Adrenal gland (tissue), 12 donors: ENCODE measurements around the gene PTPRN2. TPM values are rescaled to one million over a fixed set of nuclear protein-coding genes. Genes with fewer than 3 reads are reported as not detected.

Source experiments
- DNase-seq, 7 donors: peaks; one replicate each; pipeline ENCODE4 v3.0.0-alpha.2; 2019 to 2020
- H3K27ac ChIP-seq, 5 donors: fragments of 200-600 bp; sonication (generic) in 4 of 5; 1 replicate in 3 of 5; 2 replicates in 2 of 5; pipeline versions ENCODE4 v1.5.1 to v1.8.0; 2016 to 2020; ENCODE audit warnings: mild to moderate bottlenecking in 1 of 5
- H3K27me3 ChIP-seq: fragments of 200-600 bp; 2 replicates; pipeline ENCODE4 v1.8.0; 2021
- H3K36me3 ChIP-seq, 2 donors: fragments of 200-600 bp; replicated peaks in 1 of 2; 1 replicate in 1 of 2; 2 replicates in 1 of 2; pipeline versions ENCODE4 v1.5.1 to v1.8.0; 2018 to 2022
- H3K4me1 ChIP-seq, 2 donors: fragments of 200-600 bp; replicated peaks in 1 of 2; 1 replicate in 1 of 2; 2 replicates in 1 of 2; pipeline versions ENCODE4 v1.5.1 to v1.8.0; 2018 to 2021
- H3K4me3 ChIP-seq, 4 donors: fragments of 200-600 bp; sonication (generic) in 3 of 4; one replicate each; pipeline ENCODE4 v1.5.1; 2016 to 2018
- H3K9me3 ChIP-seq, 3 donors: fragments of 200-600 bp; sonication (generic) in 1 of 3; replicated peaks in 1 of 3; 1 replicate in 2 of 3; 2 replicates in 1 of 3; pipeline versions ENCODE4 v1.5.1 to v1.8.0; 2016 to 2021
- CTCF ChIP-seq, 6 experiments: fragments of 450-650 bp in 4 of 6; fragments of 200-600 bp in 2 of 6; sonication (generic) in 1 of 6; IDR thresholded peaks; 1 replicate in 5 of 6; 2 replicates in 1 of 6; pipeline versions ENCODE4 v1.5.1 to v1.8.0; 2016 to 2021; ENCODE audit warnings: antibody characterized with exemption in 6 of 6, mild to moderate bottlenecking in 2 of 6, moderate library complexity in 1 of 6
- POLR2A ChIP-seq, 2 donors: fragments of 450-650 bp; IDR thresholded peaks; one replicate each; pipeline ENCODE4 v1.6.1; 2017; ENCODE audit warnings: antibody characterized with exemption in 2 of 2, mild to moderate bottlenecking in 2 of 2, moderate library complexity in 1 of 2
- WGBS, 4 donors: extraction: QIAGEN DNeasy Blood & Tissue Kit in 2 of 4; methylation state at CpG; one replicate each; pipeline versions ENCODE4 v1.1.5 to v1.1.7; 2013 to 2017; 5-methylcytosine and 5-hydroxymethylcytosine counted together
- intact Hi-C, 2 donors: fragments of 100-400 bp; cut with DNase I; formaldehyde crosslinking; loops; one replicate each; pipeline versions ENCODE4 v1.14.1 to v1.15.0; 2022 to 2023
- polyA plus RNA-seq, 3 donors: library from polyadenylated mRNA; stranded (reverse); fragments of 200-250 nt in 2 of 3; fragments of 350-450 nt in 1 of 3; fragmentation: Illumina TruSeq in 1 of 3; extraction: RNeasy Lipid Tissue Mini Kit (QIAGEN cat#74804) in 1 of 3; gene quantifications; one replicate each; pipeline ENCODE4 v1.2.3, GENCODE V29; 2013 to 2014
- total RNA-seq, 9 donors: library from RNA; depleted of rRNA in 4 of 9; stranded (reverse); fragments of >200 nt in 4 of 9; fragments of 120-200 nt in 1 of 9; fragmentation: NEBNext Ultra II Directional in 1 of 9; extraction: Animal tissue kit (Norgen Biotek cat#: 25700) in 1 of 9; gene quantifications; one replicate each; pipeline versions ENCODE4 v1.1.0 to v1.2.4, GENCODE V29; 2013 to 2023
- donor health status: healthy with polysubstance abuse.
- donor health status: Bipolar disorder and iron deficiency.
- donor health status: DM: yes; HTN: yes; CAD: no.
- donor health status: DM: no; HTN: no; CAD: no.
- donor health status: DM: no; HTN: no; CAD: no.
- donor health status: DM: yes; HTN: yes; CAD: no.

PTPRN2 gene
- total and polyA plus RNA-seq, 12 donors: 2.2 to 16.2 (median 3.4) TPM

- peak overlapping the region in 1 of 5 donors; percentile 21 for H3K27ac ChIP-seq
- 32 to 48% (median 35%) methylated on average over 9 to 13 of the region's 13 CpGs for WGBS, 4 donors
- H3K36me3 ChIP-seq: no peaks in the 10 kb centered on the region
- intact Hi-C loops: no loop called here
- no peaks in the 10 kb centered on the region for H3K4me1 ChIP-seq
- H3K27me3 ChIP-seq: no peaks in the 10 kb centered on the region
- H3K9me3 ChIP-seq: no peaks in the 10 kb centered on the region
- no peak for DNase-seq
- no peak for TF ChIP-seq CTCF (IDR thresholded peaks at IDR 0.05)
- TF ChIP-seq POLR2A (IDR thresholded peaks at IDR 0.05): no peak
- no peak overlapping the region for H3K4me3 ChIP-seq
Observed at GRCh38 chr7:158473221-158473620, 114.4 kb downstream of the PTPRN2 start.

GRCh38 chr7:158472596-158472995, 115.0 kb downstream of the PTPRN2 start:
- 81 to 91% (median 83%) methylated on average over 10 to 11 of the region's 11 CpGs for WGBS, 4 donors
- TF ChIP-seq POLR2A (IDR thresholded peaks at IDR 0.05): no peak
- TF ChIP-seq CTCF (IDR thresholded peaks at IDR 0.05): no peak
- no peaks in the 10 kb centered on the region for H3K9me3 ChIP-seq
- H3K4me3 ChIP-seq: no peak overlapping the region
- no peak overlapping the region for H3K27ac ChIP-seq
- no peaks in the 10 kb centered on the region for H3K27me3 ChIP-seq
- no peak for DNase-seq
- no peaks in the 10 kb centered on the region for H3K36me3 ChIP-seq
- intact Hi-C loops: no loop called here
- H3K4me1 ChIP-seq: no peaks in the 10 kb centered on the region

GRCh38 chr7:158471716-158472115, 115.9 kb downstream of the PTPRN2 start:
- no peak overlapping the region for H3K4me3 ChIP-seq
- DNase-seq: no peak
- no peaks in the 10 kb centered on the region for H3K4me1 ChIP-seq
- H3K27me3 ChIP-seq: no peaks in the 10 kb centered on the region
- no peaks in the 10 kb centered on the region for H3K36me3 ChIP-seq
- no peak overlapping the region for H3K27ac ChIP-seq
- 91 to 96% (median 93%) methylated on average over 18 of the region's 18 CpGs for WGBS, 4 donors
- intact Hi-C loops: no loop called here
- H3K9me3 ChIP-seq: no peaks in the 10 kb centered on the region
- TF ChIP-seq POLR2A (IDR thresholded peaks at IDR 0.05): no peak
- no peak for TF ChIP-seq CTCF (IDR thresholded peaks at IDR 0.05)

- Histone ChIP-seq H3K27me3 (no peaks in the 10 kb centered on the region), H3K27ac (no peak overlapping the region), H3K4me3 (no peak overlapping the region), H3K4me1 (no peaks in the 10 kb centered on the region), H3K36me3 (no peaks in the 10 kb centered on the region), H3K9me3 (no peaks in the 10 kb centered on the region)
- intact Hi-C loops: no loop called here
- 68 to 81% (median 74%) methylated on average over 16 of the region's 16 CpGs for WGBS, 4 donors
- no peak for DNase-seq
- no peak for TF ChIP-seq POLR2A (IDR thresholded peaks at IDR 0.05)
- no peak for TF ChIP-seq CTCF (IDR thresholded peaks at IDR 0.05)
Observed at GRCh38 chr7:158470336-158470735, 117.3 kb downstream of the PTPRN2 start.
